Activated CD4-positive, alpha-beta T cell treated with anti-CD3 and anti-CD28 coated beads, Interleukin-2, amount 50 U/mL, for 1 hour (primary cell): ENCODE measurements around the gene INPP5A.

Source experiments
- DNase-seq: peaks from one replicate; pipeline ENCODE4 v3.0.0-alpha.2; 2020

INPP5A gene

DNA sequence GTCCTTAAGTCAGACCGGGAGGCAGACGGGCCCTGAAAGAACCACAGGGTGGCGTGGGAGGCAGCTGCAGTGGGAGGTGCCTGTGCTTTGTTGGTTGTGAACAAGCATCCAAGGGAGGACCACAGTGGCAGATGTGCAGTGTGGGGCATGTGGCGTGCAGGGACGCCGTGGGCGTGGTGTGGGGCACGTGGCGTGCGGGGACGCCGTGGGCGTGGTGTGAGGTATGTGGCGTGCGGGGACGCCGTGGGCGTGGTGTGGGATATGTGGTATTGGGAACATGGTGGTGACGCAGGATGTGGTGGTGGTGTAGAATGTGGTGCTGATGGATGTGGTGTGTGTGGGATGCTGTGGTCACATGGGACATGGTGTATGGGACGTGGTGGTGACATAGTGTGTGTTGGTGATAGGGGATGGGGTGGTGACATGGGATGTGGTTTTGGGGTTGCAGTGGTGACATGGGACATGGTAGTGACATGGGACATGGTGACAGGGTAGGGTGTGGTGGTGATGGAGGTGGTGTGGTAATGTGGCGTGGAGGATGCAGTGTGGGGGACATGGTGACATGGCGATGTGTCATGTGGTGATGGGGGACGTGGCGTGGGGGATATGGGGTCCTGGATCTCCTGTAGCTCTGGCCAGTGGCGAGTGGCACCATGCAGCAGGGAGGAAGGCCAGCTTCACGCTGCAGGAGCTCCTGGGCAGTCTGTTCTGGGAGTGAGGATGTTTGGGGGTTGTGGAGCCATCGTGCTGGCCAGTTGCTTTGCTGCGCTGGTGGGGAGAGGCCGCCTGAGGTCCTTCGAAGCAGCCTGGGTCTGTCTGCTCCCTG, 78.8 kb downstream of the INPP5A start:
- DNase-seq = peak; percentile 42

DNA sequence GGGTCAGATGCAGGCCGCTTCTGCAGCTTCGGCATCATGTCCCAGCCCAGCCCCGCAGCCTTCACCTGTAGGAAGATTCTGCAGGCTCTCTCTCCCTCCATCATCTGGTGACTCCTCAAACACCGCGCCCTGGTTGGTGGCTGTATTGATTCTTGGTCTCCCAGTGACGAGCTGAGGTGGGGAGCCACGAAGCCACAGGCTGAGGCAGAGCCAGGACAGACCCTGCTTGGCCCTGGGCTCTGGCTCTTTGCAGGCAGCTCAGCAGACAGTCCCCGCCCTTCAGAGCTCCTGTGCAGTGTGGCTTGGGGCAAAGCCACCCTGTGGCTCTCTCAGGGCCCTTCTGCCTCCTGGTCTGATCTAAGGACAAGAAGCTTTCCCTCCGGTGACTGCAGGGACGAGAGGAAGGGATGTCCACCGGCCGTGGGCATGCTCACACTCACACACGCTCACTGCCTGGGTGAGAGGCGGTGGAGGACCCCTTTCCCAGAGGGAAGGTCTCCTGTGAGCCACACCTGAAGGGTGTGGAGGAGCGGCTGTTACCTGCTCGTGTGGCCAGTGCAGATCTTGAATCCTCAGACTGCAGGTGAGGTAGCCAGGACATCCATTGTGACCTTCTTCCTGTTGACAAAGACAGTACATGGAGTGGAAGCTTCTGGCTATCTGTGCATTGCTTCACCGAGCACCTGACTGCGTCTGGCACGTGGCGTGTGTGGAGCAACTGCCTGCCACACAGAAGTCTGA, 79.6 kb downstream of the INPP5A start:
- no peak for DNase-seq

DNA sequence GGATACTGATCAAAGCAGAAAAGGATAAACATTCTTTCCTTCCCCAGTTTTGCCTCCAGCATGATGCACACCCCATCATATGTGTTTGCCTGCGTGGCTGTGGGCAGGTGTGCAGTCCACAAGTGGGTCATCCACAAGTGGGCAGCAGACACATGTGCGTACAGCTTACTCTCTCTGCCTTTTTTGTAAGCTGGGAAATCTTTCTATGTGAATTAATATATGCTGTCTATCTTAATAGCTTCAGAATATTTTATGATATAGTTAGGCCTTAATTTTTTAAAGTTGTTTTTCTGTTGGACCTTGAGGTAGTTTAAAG, 80.1 kb downstream of the INPP5A start:
- no peak for DNase-seq

DNA sequence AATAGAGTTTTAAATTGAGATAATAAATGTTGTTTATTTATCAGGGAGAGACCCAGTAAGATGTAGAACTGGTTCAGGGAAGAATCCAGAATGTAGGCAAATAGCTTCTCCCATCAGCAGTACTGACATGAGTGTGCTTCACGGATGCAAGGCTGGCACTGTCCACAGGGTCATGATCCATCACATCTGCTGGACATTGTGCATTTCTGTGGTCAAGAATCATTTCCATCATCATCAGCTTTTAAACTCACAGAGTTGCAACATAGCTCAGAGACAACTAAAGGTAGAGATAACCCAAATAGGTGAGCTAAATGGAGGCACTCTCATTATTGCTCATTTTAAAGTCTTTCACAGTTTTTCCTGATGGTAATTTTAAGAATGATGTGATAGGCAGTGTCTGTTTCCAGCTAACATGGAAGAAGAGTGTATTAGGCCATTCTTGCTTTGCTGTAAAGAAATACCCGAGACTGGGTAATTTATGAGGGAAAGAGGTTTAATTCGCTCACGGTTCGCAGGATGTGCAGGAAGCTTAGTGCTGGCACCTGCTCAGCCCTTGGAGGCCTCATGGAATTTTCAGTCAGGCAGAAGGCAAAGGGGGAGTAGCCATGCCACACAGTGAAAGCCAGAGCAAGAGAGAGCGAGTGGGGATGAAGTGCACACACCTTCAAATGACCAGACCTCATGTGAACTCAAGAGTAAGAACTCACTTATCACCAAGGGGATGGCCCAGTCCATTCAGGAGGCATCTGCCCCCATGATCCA, 80.8 kb downstream of the INPP5A start:
- no peak for DNase-seq

DNA sequence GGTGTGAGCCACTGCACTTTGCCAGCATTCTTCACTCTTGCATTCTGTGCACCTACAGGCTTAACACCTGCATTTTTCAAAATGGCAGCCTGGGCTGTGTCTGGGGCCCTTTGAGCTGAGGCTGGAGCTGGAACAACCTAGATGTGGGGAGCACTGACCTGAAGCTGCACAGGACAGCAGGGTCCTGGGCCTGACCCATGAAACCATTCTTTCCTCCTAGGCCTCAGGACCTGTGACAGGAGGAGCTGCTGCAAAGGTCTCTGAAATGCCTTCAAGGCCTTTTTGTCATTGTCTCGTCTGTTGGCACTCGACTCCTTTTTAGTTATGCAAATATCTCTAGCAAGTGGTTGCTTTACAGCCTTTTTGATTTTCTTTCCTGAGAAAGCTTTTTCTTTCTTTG, 82.3 kb downstream of the INPP5A start:
- DNase-seq = no peak

DNA sequence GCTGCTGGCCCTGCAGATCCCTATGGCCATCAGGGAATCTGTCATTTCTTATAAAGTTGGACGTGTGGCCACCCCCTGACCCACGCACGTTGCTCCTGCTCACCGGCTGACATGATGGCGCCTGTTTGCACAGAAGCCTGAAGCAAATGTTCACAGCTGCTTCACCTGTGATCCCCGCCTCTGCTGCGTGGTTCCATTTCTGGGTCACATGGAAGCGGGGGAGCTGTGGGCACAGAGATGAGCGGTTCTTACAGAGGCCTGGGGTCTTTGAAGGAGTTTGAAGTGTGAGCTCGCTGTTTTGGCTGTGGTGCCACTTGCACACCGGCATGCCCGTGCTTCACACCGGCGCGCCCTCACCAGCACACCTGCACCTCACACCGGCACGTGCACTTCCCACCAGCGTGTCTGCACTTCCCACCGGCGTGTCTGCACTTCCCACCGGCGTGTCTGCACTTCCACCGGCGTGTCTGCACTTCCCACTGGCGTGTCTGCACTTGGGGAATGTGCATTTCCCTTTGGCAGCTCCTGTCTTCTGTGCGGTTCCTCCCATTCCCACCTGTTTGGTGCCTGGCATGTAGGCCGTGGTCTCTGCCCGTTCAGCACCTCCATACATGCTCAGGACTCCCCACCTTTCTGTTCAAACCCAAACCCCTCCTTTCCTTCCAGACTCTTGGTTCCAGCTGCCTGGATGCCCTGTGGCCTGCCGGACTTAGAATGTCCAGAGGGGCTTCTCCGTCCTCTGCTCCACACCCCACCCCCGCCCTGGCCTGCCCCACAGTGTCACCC, 86.7 kb downstream of the INPP5A start:
- no peak for DNase-seq

DNA sequence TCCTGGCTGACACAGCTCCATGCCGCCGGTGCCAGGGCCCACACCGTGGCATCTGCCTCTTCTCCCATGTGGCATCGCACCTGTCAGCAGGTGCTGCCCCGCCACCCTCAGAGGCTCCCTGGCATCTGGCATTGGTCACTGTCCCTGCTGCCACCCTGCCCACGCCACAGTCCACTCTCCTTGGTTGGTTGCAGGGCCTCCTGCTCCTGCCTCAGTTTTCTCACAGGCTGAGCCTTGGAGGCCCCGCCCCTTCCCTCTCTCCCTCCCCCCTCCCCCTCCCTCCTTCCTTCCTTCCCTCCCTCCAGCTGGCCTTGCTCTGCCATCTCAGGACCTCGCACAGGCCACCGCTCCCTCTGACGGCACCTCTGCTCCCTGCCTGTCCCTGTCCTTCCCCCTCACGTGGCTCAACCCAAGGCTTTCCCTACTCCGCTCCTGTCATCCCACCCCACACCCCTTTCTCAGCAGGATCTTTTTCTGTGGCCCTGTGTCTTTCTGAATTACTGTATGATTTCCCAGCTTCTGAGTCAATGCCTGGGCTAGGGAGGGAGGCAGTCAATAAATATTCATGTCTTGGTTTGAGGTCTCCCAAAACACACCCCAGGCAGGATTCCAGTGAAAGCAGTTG, 87.4 kb downstream of the INPP5A start:
- DNase-seq = no peak

DNA sequence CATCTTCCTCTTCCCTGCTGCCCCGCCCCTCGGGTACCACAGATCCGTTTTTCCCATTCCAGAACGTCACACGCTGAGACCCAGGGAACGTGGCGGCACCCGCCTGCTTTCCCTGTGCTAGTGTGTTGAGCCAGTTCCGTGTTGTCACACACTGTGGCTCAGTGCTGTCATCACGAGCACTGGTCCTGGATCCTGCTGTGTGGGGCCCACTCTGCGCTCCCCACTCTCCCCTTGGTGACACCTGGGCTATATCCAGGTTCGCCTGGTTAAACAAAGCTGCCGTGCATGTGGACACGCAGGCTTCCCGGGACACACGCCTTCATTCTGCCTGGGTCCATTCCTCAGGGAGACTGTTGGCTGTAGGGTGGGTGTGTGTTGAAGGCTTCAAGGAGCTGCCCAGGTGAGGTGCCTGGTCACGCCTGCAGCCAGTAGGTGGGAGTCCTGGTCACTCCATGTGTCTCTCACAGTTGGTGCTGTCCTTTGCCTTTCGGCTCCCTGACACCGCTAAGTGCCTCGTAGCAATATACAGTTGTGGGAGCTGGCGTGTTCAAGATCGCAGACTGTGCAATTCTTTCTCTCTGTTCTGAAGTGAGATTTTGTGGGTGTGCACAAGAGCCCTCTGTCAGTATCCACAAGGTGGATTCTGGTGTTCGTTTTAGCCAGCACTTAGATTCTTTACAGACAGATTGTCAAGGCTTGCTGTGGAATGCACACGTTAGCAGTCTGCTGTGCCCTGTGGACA, 88.6 kb downstream of the INPP5A start:
- no peak for DNase-seq

DNA sequence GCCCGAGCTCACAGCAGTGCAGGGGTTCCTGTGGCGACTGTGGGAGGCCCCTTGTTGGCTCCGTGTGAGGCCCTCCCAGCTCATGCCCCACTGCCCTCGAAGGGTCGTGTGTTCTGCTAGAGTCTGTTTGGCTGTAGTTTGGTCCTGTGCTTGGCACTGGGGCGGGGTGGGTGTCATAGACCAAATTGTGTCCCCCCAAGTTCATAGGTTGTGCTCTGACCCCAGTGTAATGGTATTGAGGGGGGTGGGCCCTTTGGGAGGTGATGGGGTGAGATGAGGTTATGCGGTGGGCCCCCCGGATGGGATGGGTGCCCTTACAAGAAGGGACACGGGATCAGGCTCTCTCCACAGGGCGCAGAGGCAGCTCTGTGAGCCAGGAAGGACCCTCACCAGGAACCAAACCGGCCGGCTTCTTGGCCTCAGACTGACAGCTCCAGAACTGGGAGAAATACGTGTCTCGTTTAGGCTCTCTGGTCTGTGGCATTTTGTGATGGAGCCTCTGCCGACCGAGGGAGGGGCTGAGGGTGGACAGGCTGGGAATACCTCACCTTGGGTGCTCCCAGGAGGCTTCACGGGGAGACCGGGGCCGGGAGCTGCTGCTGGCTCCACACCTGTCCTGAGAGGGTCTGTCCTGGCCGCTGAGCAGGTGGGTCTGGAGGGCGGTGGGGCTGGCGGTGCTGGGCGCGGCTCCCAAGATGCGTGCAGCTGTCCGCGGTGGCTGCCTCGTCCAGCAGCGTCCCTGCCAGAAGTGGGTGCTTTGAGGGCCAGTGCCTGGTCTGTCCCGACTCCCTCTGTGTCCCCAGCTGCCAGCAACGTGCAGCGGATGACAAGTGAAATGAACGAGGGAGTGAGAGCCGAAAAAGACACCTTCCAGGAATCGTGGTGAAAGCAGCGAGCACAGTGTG, 89.4 kb downstream of the INPP5A start:
- DNase-seq = no peak

DNA sequence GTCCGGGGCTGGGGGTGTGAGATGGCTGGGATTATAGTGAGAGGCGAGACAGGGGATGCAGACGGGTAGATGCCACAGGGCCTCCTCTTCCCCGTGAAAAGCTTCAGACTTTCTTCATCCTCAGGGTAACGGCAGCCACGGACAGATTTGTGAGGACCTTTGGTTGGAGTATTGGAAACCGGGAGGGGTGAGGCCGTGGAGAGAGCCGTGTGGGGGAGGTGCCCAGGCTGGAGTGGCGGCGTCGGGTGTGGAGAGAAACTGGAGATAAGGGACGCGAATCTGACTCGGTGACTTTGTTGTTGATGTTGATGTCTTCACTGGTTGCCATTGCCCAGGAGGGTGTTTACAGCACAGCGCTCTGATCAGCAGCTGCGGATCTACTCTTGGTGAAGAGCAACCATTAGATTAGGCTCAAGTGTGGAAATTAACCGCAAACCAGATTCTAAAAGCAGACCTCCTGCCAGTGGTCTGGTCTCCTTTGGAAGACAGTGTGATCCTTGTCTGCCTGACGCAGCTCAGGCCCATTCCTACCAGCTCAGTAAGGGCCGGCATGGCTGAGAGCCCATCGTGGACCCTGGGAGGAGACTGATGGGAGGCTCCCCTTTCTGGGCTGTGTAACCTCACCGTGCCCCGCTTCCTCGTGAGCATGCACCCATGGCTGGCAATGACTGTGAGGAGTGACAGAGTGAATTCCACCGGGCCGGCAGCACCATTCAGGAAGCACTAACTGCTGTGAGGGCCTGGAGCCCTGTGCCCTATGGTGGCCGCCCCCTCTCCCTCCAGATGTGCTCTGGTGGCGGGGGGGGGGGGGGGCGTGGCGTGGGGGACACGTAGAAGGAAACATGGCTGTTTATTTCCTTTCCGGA, 90.3 kb downstream of the INPP5A start:
- DNase-seq = no peak

DNA sequence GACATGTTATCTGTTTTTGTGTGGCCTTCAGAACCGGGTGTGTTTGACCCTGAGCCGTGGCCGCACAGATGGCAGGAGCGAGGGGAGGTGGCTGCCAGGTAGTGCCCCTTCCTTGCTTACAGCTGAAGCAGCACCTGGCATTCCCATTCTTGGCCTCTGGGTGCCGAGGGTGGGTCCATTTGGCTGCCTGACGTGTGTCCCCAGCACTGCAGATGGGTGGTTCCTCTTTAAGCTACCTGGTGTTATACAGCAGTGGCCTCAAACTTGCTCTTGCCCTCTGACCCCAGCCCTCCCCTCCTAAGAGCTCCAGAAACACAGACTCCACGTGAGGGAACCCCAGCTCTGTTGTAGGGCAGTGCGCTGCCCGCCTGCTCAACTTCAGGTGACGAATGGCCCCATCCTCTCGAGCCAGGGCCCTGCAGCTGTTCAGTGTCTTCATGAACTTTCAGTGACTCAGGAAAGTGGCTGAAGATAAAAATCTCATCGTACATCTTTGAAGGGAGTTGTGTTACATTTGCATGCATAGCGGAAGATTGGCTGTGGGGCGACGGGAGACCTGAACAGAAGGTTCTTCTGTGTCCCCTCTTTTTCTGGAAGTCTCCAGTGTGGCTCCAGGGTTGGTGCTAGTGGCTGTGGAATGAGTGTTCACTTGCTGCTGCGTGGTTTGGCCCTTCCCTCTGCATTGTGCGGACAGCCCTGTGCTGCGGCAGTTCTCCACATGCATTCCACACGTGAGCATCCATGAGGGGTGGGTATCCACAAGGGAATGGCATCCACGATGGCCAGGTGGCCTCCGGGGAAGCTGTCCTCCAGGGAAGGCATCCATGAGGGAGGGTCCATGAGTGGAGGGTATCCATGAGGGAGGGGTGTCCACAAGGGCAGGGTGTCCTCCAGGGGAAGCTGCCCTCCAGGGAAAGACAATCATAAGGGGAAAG, 91.6 kb downstream of the INPP5A start:
- DNase-seq = no peak

DNA sequence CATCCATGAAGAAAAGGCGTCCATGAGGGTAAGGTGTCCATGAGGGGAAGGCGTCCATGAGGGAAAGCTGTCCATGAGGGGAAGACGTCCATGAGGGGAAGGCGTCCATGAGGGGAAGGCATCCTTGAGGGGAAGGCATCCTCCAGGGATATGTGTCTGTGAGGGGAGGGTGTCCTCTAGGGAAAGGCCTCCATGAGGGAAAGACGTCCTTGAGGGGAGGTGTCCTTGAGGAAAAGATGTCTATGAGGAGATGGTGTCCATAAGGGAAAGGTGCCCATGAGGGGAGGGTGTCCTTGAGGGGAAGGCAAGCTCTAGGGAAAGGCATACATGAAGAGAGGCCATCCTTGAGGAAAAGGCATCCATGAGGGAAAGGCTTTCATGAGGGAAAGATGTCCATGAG, 92.6 kb downstream of the INPP5A start:
- DNase-seq = no peak

DNA sequence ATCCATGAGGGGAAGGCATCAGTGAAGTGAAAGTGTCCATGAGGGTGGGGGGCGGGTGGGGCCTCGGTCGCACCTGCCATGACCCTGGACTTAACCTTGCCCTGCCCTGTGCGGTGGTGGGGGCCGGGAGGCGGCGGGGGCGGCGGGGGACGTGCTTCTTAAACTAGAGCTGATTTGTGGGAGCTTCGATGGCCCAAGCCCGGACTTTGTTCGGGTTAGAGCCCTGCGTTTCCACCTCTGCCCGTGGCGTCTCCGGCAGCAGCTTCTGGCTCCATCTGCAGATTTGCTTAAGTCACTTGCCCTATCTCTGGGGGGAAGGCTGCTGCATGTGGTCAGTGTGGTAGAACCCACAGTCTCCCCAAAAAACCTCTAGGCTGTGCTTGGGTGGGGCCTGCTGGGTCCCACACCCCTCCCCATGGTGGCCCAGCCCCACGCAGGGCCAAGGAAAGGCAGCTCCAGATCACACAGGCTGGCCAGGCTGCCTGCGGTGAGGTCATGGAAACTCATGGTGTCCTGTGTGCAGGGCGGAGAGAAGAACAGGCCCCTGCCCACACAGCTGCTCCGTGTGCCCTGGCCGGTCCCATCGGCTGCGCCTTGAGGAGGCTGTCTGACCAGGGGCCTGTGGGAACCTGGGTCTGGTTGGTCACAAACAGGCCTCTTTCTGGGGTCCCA, 93.2 kb downstream of the INPP5A start:
- no peak for DNase-seq

DNA sequence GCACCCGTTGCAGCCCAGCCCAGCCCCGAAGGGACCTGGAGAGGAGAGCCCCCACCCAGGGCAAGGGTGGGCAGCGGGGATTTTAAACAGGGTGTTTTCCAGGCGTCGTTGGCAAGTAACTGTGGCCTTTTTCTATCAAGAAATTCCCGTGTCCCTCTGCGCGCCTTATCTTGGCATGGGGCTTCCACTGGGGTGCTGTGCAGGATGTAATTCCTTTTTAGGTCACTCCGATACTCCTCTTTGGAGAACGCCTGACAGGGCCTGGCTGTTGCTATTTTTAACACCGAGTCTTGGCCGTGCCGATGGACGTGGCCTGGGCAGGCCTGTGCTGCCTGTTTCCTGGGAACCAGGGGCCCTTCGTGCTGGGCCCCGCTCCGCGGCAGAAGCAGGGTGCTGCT, 93.8 kb downstream of the INPP5A start:
- DNase-seq = no peak

DNA sequence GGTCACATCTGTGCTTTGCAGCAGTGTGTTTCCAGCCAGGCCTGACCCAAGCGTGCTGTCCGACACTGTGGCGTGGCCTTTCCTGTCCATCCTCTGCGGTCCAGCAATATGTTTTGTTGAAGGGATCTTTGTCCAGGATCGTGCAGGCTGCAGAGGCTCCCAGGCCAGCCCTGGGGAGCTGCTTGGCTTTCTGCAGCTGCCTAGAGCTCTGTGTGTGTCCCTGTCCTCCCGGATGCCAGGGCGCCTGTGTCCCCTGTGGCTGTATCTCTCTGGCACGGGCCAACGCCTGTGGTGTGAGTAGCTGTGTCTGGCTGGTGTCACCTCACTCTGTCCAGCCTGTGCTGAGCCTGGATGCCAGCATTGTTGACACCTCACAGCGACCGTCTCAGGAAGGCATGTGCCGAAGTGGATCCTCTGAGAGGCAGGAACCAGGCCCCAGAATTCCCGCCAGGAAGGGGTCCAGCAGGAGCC, 94.5 kb downstream of the INPP5A start:
- DNase-seq = no peak

DNA sequence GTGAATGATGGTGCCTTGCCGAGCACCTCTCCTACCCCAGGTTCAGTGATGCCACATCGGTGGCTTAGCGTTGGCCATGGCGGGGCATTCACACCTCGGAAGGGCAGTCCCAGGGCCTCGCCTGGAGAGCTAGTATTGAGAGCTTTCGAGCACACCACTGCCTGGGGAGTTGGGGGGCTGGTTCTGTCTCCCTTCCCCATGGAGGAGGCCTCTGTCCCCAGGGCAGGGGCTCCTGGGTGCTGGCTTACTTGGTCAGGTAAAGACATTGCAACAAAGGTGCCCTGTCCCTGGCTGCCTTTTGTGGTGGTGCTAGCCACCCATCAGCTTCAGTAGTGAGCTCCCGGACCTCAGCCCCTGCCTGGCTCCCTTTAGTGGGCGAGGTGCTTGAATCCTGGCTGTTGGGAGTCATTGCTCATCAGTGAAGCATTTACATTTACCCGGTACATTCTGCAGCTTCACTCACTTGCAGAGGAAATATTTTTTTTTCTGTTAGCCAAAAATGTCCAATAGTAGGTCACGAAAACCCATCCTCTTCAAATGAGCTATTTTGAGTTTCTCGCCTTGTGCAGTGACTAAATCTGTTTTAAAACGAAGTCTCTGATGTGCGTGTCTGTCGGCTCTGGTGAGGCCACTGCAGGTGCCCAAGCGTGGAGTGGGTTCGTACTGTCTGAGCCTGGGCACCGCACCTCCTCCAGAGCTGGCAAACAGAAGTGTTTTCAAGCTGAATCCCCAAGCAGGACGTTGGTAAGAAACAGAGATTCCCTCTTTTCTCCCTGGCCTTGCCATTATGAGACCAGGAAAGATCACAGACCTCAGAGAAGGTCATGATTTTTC, 95.5 kb downstream of the INPP5A start:
- no peak for DNase-seq
